Hypothalamus (tissue), 51 donors: ENCODE measurements around the gene LCN15.
"Not testable (repeated sequence)": the region's sequence is repeated elsewhere in the genome, so short reads cannot be mapped to it uniquely, and the experiment has no call there.

Source experiments
- DNase-seq, 51 donors: peaks; one replicate each; lab custom pipeline; 2025; lab: John Stamatoyannopoulos, UW

LCN15 gene

GRCh38 chr9:136777359-136777758 is 13.0 kb upstream of the LCN15 start:
- DNase-seq = no peak

DNA sequence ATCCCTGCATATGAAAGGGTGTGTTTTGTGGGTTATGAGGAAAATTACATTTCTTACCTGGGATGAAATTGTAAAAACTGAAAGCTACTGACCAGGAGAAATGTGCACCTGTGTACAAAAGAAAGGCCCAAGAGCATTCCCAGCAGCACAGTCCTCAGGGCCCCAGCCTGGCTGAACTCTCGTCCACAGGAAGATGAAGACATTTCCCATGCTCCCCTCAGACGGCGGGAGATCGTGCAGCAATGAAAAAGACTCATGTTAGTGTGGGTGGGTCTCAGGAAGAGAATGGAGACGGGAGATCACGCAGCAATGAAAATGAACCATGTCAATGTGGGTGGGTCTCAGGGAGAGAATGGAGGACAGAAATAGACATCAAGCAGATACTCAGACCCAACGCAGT is 12.6 kb upstream of the LCN15 start:
- DNase-seq = peak in 1 of 51 donors; percentile 15

- DNase-seq = no peak
Observed at GRCh38 chr9:136775191-136775590, 10.9 kb upstream of the LCN15 start.

DNA sequence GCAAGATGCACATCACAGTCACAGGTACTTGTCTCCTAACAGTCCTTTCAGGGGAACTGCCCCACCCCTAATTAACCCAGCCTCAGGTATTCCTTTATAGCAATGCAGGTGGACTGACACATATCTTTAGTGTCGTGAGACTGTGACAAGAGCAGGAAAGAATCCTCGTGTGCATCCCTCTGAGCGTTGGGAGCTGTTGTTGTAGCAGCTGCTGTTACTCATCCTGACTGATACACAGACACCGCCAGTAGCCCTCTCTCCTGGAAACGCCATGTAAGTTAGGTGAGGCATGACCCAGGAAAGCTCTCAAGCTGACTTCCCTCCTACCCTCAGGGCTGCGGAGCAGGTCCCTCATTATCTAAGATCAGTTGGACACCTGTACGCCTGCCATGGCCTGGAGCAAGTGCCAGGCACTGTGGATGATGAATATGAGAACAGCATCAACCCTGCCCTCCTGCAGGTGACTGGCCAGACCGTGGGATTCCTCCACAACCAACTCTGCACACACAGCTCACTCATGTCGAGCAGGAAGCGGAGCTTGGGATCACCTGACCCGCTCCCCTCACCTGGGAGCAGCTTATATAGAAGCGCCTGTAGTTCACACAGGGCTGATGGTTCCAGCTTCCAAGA is 10.2 kb upstream of the LCN15 start:
- DNase-seq = no peak

DNA sequence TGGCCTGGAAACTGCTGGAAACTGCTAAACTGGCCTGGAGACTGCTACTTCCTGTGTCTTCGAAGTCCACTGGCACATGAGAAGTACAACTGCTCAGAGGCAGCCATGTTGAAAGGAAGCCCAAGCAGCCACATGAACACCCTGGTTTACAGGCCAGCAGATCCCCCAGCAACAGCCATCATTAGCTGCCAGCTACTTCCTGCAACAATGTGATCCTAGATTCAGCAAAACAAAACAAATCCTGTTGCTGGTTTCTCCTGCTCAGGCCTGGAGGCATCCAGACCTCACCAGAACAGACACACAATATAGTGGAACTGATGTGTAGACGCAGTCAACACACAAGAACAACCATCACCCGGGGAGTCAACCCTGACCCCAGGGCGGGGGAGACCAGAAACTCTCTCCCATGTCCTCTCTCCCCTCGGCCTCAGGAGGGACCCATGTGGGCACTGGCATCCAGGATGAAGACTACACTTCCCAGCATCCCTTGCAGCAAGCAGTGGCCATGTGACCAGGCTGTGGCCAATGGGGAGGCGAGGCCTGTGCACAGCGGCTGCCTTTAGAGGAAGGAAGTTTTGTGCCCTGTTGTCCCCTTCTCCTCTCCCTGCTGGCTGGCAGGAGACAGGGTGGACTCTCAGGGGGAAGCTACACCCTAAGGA is 9.2 kb upstream of the LCN15 start:
- DNase-seq = peak in 3 of 51 donors; percentile 2 to 39 (median 9)

GRCh38 chr9:136771907-136772415 is 7.6 kb upstream of the LCN15 start:
- DNase-seq = no peak

DNA sequence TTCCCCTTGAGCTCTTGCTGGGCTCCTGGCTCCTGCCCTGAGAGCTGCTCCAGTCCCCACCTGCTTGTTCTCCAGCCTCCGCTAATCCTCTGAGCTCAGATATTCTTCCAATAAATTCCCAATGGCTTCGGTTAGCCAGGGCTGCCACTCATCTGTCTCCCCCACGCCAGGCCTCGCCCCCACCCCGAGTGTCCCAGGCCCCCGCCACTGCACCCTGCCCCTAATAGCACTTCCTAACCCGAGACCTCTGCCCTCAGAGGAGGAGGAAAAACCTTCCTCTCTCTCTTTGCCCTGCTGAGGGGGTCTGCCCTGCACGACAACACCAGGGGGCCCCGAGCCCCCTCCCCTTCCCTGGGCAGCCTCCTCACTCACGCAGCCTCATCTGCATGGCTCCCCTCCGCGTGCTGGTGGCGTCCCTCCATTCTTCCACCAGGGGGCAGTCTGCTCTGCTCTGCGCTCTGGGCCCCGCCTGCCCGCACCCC is 5.4 kb upstream of the LCN15 start:
- DNase-seq = peak in 10 of 51 donors; percentile 6 to 56 (median 20)

GRCh38 chr9:136766410-136767120 is 2.2 kb upstream of the LCN15 start:
- DNase-seq = peak in 25 of 51 donors; percentile 11 to 83 (median 45)

GRCh38 chr9:136765745-136766409 is 1.6 kb upstream of the LCN15 start:
- DNase-seq = not testable (repeated sequence)

DNA sequence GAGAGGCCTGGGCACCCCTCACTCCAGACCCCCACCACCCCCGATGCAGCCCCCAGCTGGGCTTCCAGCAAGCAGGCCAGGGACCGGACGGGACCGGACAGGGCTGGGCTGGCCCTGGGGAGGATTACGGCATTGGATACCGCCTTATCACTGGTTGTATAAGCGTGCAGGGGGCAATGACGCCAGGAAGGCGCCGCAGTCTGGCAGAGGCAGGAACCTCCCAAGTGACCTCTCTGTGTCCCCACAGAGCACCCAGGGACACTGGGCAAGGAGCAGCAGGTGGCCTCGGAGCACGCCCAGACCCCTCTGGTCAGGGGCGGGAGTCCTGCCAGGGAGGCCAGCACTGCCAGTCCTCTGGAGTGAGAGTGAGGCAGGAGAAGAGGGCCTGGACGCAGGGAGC is 723 bp upstream of the LCN15 start:
- DNase-seq = no peak

GRCh38 chr9:136763649-136764035 is 676 bp downstream of the LCN15 start:
- DNase-seq = no peak

DNA sequence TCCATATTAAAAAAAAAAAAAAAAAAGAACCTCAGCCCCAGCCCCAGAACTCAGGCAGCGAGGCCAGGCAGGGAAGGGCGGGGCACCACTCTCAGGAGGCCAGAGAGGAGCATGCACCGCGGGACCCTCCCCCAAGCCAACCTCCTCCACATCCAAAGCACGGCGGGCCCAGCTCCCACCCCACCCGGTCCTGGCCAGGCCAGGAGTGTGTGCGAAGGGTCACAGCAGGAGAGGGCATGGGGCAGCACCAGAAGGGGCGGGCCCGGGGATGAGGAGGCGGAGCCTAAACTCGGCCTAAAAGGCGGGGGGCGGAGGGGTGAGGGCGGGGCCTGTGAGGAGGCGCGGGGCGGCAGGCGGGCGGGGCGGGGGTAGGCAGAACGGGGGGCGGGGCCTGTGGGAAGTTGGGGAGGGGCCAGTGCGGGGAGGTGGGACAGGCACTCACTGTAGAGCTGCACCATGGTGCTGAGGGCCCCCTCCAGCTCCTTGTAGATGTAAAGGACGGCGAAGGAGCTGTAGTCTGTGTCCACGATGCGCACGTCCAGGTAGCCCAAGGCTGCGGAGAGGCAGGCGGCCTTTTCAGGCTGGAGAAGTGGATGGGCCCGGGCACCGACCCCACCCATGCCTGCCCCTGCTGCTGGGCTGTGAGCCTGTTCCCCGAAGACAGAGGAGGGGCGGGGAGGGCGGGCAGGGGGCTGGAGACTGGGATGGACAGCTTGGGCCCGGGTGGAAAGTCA is 1.2 kb downstream of the LCN15 start:
- no peak for DNase-seq

DNA sequence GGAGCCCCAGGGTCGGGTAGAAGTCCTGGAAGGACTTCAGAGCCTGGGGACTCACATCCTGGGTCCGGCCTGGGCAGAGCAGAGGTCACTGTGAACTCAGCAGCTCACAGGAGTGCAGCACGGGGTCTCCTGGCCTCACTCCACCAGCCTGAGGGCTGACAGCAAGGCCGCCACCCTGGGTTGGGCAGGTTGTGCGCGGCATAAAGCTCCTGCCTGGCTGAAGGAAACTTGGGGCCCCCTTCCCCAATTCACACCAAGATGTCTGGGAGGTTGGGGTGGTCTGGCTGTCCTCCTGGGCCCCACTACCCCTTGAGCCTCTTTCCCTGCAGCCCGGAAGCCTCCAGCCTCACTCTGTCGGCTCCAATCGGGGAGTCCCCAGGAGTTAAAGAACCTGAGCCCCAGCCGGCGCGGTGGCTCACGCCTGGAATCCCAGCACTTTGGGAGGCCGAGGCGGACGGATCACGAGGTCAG is 2.1 kb downstream of the LCN15 start:
- no peak for DNase-seq

DNA sequence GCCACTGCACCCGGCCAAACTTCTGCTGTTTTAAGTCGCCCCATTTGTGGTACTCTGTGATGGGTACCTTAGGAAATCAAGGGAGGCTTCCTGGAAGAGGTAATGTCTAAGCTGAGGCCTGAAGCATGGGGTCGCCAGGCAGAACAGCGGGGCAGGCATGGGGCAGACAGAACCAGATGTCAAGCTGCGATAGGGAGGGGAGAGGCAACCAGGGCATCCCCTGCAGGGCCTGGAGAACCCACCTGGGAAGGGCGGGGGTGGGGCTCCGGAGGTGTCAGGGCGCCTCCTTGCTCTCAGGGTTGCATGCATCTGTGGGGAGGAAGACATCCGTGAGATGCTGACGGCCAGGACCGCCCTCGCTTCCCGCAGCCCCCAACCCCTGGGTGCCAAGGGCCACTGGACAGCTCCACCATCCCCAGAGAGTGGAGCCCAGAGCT is 2.8 kb downstream of the LCN15 start:
- no peak for DNase-seq

GRCh38 chr9:136760834-136761544 is 3.3 kb downstream of the LCN15 start:
- peak in 22 of 51 donors; percentile 8 to 66 (median 34) for DNase-seq

GRCh38 chr9:136760424-136760823 is 3.9 kb downstream of the LCN15 start:
- DNase-seq = no peak

- DNase-seq = no peak
Observed at GRCh38 chr9:136759436-136760325, 4.6 kb downstream of the LCN15 start.

GRCh38 chr9:136759001-136759400 is 5.3 kb downstream of the LCN15 start:
- DNase-seq = no peak
